ENCODE results near the gene GABBR2. TPM values are rescaled to one million over a fixed set of nuclear protein-coding genes. Genes with fewer than 3 reads are reported as not detected.

The GABBR2 gene
- polyA plus RNA-seq, 1 donor (not counting 4 experiments of a cell fraction or from before 2014, with no cell fraction given) = 0.01 TPM

DNA sequence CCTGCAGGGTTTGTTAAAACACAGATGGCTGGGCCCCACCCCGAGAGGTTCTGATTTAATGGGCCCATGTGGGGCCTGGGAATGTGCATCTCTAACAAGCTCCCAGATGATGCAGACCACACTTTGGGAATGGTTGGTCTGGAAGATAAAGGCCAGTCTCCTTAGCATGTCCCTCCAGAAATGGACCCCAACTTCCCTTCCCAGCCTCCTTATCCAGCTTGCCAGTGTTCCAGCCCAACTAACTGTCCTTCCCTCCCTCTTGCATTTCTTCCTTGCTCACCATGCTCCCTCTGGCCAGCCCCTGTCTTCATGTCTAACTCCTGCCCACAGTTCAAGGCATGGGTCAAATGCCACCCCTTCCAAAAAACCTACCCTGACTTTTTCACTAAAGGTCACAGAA lies 257.2 kb downstream of the GABBR2 start:
- no peak overlapping the region for H3K27ac ChIP-seq (ENCODE audit: control insufficient read depth, insufficient read depth, low read length)
- no peak overlapping the region for H3K4me2 ChIP-seq (ENCODE audit: control insufficient read depth, extremely low read depth, insufficient read depth, low read depth, low read length)
- peaks cover 5% of the 10 kb centered on the region for H3K27me3 ChIP-seq (ENCODE audit: control insufficient read depth, extremely low read depth, insufficient read depth, low read length)
- no peaks in the 10 kb centered on the region for H3K36me3 ChIP-seq (ENCODE audit: control insufficient read depth in 2 of 2, extremely low read depth in 1 of 2, insufficient read depth in 2 of 2, low read length in 2 of 2)
- no peaks in the 10 kb centered on the region for H4K20me1 ChIP-seq (ENCODE audit: control insufficient read depth, extremely low read depth, insufficient read depth, low read length)
- no peak for DNase-seq (ENCODE audit: low read depth, low spot score)
- FAIRE-seq = no peak
- H3K9me1 ChIP-seq (ENCODE audit: control insufficient read depth, extremely low read depth, insufficient read depth, low read length) = no peaks in the 10 kb centered on the region
- no peak overlapping the region for H2AFZ ChIP-seq (ENCODE audit: control insufficient read depth, low read length)
- dilution Hi-C loops (cut with MboI; ENCODE audit: extremely low pct_ligation_motif_present, low sequenced_read_pairs) = no loop called here
- no peaks in the 10 kb centered on the region for H3K79me2 ChIP-seq (ENCODE audit: control insufficient read depth, insufficient read depth, low read length)
- H3K9me3 ChIP-seq (ENCODE audit: control insufficient read depth, low read depth, low read length) = no peaks in the 10 kb centered on the region
- no peak overlapping the region for H3K4me3 ChIP-seq (ENCODE audit: control insufficient read depth in 2 of 3, extremely low read depth in 1 of 3, insufficient read depth in 2 of 3, low read depth in 1 of 3, low read length in 3 of 3)
- peaks cover 19% of the 10 kb centered on the region for H3K4me1 ChIP-seq (ENCODE audit: control insufficient read depth, extremely low read depth, insufficient read depth, low read length)
- no peak overlapping the region for H3K9ac ChIP-seq (ENCODE audit: control insufficient read depth, extremely low read depth, insufficient read depth, low read length)
- TF ChIP-seq EZH2 (IDR thresholded peaks at IDR 0.05; ENCODE audit: low read length) = no peak
- TF ChIP-seq, protein P1, sequence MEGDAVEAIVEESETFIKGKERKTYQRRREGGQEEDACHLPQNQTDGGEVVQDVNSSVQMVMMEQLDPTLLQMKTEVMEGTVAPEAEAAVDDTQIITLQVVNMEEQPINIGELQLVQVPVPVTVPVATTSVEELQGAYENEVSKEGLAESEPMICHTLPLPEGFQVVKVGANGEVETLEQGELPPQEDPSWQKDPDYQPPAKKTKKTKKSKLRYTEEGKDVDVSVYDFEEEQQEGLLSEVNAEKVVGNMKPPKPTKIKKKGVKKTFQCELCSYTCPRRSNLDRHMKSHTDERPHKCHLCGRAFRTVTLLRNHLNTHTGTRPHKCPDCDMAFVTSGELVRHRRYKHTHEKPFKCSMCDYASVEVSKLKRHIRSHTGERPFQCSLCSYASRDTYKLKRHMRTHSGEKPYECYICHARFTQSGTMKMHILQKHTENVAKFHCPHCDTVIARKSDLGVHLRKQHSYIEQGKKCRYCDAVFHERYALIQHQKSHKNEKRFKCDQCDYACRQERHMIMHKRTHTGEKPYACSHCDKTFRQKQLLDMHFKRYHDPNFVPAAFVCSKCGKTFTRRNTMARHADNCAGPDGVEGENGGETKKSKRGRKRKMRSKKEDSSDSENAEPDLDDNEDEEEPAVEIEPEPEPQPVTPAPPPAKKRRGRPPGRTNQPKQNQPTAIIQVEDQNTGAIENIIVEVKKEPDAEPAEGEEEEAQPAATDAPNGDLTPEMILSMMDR (optimal IDR thresholded peaks at IDR 0.05 in 1 of 3, IDR thresholded peaks at IDR 0.05 in 1 of 3, conservative IDR thresholded peaks at IDR 0.05 in 1 of 3; ENCODE audit: extremely low read depth in 1 of 3, insufficient read depth in 2 of 3, low read length in 3 of 3) = no peak

DNA sequence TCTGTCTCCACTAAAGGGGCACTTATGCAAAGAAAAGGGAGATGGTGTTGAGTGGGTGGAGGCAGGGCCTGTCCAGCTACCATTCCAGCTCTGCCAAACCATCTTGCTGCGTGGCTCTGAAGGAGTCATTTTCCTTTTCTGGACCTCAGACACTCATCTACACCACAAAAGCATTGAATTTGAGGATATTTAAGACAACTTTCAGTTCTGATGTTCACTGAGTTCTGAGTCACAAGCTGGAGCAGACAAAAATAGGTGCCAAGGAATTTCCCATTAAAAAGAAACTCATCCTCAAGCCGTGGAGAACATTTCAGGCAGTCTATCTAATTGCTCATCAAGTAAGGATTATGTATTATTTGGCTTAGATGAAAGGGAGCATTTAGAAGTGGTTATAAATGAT lies 258.2 kb downstream of the GABBR2 start:
- no peak overlapping the region for H2AFZ ChIP-seq (ENCODE audit: control insufficient read depth, low read length)
- H3K9me3 ChIP-seq (ENCODE audit: control insufficient read depth, low read depth, low read length) = no peaks in the 10 kb centered on the region
- H3K27me3 ChIP-seq (ENCODE audit: control insufficient read depth, extremely low read depth, insufficient read depth, low read length) = peaks cover 9% of the 10 kb centered on the region
- no peaks in the 10 kb centered on the region for H3K79me2 ChIP-seq (ENCODE audit: control insufficient read depth, insufficient read depth, low read length)
- no peaks in the 10 kb centered on the region for H3K36me3 ChIP-seq (ENCODE audit: control insufficient read depth in 2 of 2, extremely low read depth in 1 of 2, insufficient read depth in 2 of 2, low read length in 2 of 2)
- no peaks in the 10 kb centered on the region for H4K20me1 ChIP-seq (ENCODE audit: control insufficient read depth, extremely low read depth, insufficient read depth, low read length)
- H3K9ac ChIP-seq (ENCODE audit: control insufficient read depth, extremely low read depth, insufficient read depth, low read length) = no peak overlapping the region
- no peaks in the 10 kb centered on the region for H3K9me1 ChIP-seq (ENCODE audit: control insufficient read depth, extremely low read depth, insufficient read depth, low read length)
- DNase-seq (ENCODE audit: low read depth, low spot score) (no peak), FAIRE-seq (no peak)
- peaks cover 11% of the 10 kb centered on the region for H3K4me1 ChIP-seq (ENCODE audit: control insufficient read depth, extremely low read depth, insufficient read depth, low read length)
- H3K27ac ChIP-seq (ENCODE audit: control insufficient read depth, insufficient read depth, low read length) = no peak overlapping the region
- no peak for TF ChIP-seq EZH2 (IDR thresholded peaks at IDR 0.05; ENCODE audit: low read length)
- TF ChIP-seq, protein P1 (optimal IDR thresholded peaks at IDR 0.05 in 1 of 3, IDR thresholded peaks at IDR 0.05 in 1 of 3, conservative IDR thresholded peaks at IDR 0.05 in 1 of 3; ENCODE audit: extremely low read depth in 1 of 3, insufficient read depth in 2 of 3, low read length in 3 of 3) = no peak
- no peak overlapping the region for H3K4me2 ChIP-seq (ENCODE audit: control insufficient read depth, extremely low read depth, insufficient read depth, low read depth, low read length)
- dilution Hi-C loops (cut with MboI; ENCODE audit: extremely low pct_ligation_motif_present, low sequenced_read_pairs) = no loop called here
- H3K4me3 ChIP-seq (ENCODE audit: control insufficient read depth in 2 of 3, extremely low read depth in 1 of 3, insufficient read depth in 2 of 3, low read depth in 1 of 3, low read length in 3 of 3) = no peak overlapping the region
